Lung (tissue), 12 donors: ENCODE data around the gene KRTAP4-3. TPM values are rescaled to one million over a fixed set of nuclear protein-coding genes. Genes with fewer than 3 reads are reported as not detected.
"Not testable (repeated sequence)": the region's sequence is repeated elsewhere in the genome, so short reads cannot be mapped to it uniquely, and the experiment has no call there.

ENCODE experiments used
- ATAC-seq: fragments of 200-7000 bp; cut with Tn5 transposase; one replicate; pipeline ENCODE4 v1.9.1; 2020; ENCODE audit warnings: moderate number of reproducible peaks; ENCODE audit not compliant: insufficient read depth, low FRiP score
- DNase-seq, 3 donors: peaks; one replicate each; pipeline ENCODE4 v3.0.0-alpha.2; 2013 to 2017
- H3K27ac ChIP-seq, 2 donors: one replicate each; pipeline ENCODE4 v1.5.1; 2013; ENCODE audit warnings: mild to moderate bottlenecking in 2 of 2, moderate library complexity in 2 of 2, control low read depth in 1 of 2, inconsistent platforms in 1 of 2, low read depth in 1 of 2, low read length in 1 of 2
- H3K27me3 ChIP-seq, 3 donors: one replicate each; pipeline ENCODE4 v1.5.1; 2013; ENCODE audit warnings: low read length in 2 of 3; ENCODE audit not compliant: control insufficient read depth in 3 of 3, insufficient read depth in 3 of 3
- H3K36me3 ChIP-seq, 4 donors: one replicate each; pipeline ENCODE4 v1.5.1; 2013; ENCODE audit warnings: low read length in 4 of 4, mild to moderate bottlenecking in 1 of 4, moderate library complexity in 1 of 4; ENCODE audit not compliant: control insufficient read depth in 4 of 4, insufficient read depth in 4 of 4
- H3K4me1 ChIP-seq, 5 donors: one replicate each; pipeline ENCODE4 v1.5.1; 2013; ENCODE audit warnings: low read length in 5 of 5, mild to moderate bottlenecking in 2 of 5, moderate library complexity in 1 of 5; ENCODE audit not compliant: control insufficient read depth in 5 of 5, insufficient read depth in 5 of 5
- H3K4me3 ChIP-seq: one replicate; pipeline ENCODE4 v1.5.1; 2013; ENCODE audit warnings: mild to moderate bottlenecking, control low read depth, moderate library complexity
- H3K9ac ChIP-seq, 2 donors: one replicate each; pipeline ENCODE4 v1.5.1; 2013; ENCODE audit warnings: low read length in 2 of 2, control low read depth in 1 of 2; ENCODE audit not compliant: insufficient read depth in 1 of 2
- H3K9me3 ChIP-seq, 4 donors: one replicate each; pipeline ENCODE4 v1.5.1; 2013; ENCODE audit warnings: low read length in 3 of 4, mild to moderate bottlenecking in 1 of 4, moderate library complexity in 1 of 4; ENCODE audit not compliant: control insufficient read depth in 4 of 4, insufficient read depth in 3 of 4
- CTCF ChIP-seq: IDR thresholded peaks from 2 replicates; pipeline ENCODE4 v1.5.1; 2012; ENCODE audit warnings: mild to moderate bottlenecking; ENCODE audit errors: control extremely low read depth, extremely low read depth
- WGBS, 2 donors: extraction: QIAGEN DNeasy Blood & Tissue Kit; methylation state at CpG; one replicate each; pipeline ENCODE4 v1.1.7; 2013; 5-methylcytosine and 5-hydroxymethylcytosine counted together
- polyA plus RNA-seq, 2 donors: library from polyadenylated mRNA; stranded (reverse); fragments of 200-250 nt; gene quantifications; one replicate each; pipeline ENCODE4 v1.2.1, GENCODE V29; 2013
- total RNA-seq, 2 donors: library from RNA; depleted of rRNA in 1 of 2; stranded (reverse); fragments of >200 nt in 1 of 2; gene quantifications; one replicate each; pipeline ENCODE4 v1.2.1, GENCODE V29; 2014 to 2021
- donor health status: control.
- donor health status: control.
- donor health status: Bipolar disorder and iron deficiency.
- donor health status: healthy.
- donor health status: DM: yes; HTN: yes; CAD: no.

Gene KRTAP4-3
- total and polyA plus RNA-seq, 4 donors = not detected

- no peak for DNase-seq
- H3K4me3 ChIP-seq = no peak overlapping the region
- no peak for ATAC-seq
- no peak overlapping the region for H3K27ac ChIP-seq
- H3K9ac ChIP-seq = no peak overlapping the region
- H3K36me3 ChIP-seq = no peaks in the 10 kb centered on the region
- 84 to 93% methylated on average over 3 of the region's 3 CpGs for WGBS, 2 donors
- no peak for TF ChIP-seq CTCF
- H3K9me3 ChIP-seq = peaks cover 0 to 8% (median 0%) of the 10 kb centered on the region in 4 donors
- no peaks in the 10 kb centered on the region for H3K27me3 ChIP-seq
- no peaks in the 10 kb centered on the region for H3K4me1 ChIP-seq
These were observed 22.3 kb upstream of the KRTAP4-3 start for GRCh38 chr17:41190328-41190727.

- not testable (repeated sequence) for H3K9ac ChIP-seq, ATAC-seq, H3K9me3 ChIP-seq, H3K4me3 ChIP-seq, H3K27me3 ChIP-seq, H3K27ac ChIP-seq, DNase-seq, H3K4me1 ChIP-seq, H3K36me3 ChIP-seq
- 80 to 93% methylated on average over 1 of the region's 1 CpG for WGBS, 2 donors
These were observed 21.9 kb upstream of the KRTAP4-3 start, which contains the start of gene KRTAP9-1 for GRCh38 chr17:41189837-41190318. TSS of gene KRTAP9-1 (plus strand) at chr17:41189887. CDS start at chr17:41189887, 0 bp downstream.

GRCh38 chr17:41186872-41187271, 18.9 kb upstream of the KRTAP4-3 start:
- no peak for DNase-seq
- ATAC-seq = no peak
- 85 to 98% methylated on average over 2 of the region's 2 CpGs for WGBS, 2 donors

GRCh38 chr17:41185001-41185400, 17.0 kb upstream of the KRTAP4-3 start:
- no peak for TF ChIP-seq CTCF
- ATAC-seq (no peak), DNase-seq (no peak)
- no peaks in the 10 kb centered on the region for H3K36me3 ChIP-seq
- no peak overlapping the region for H3K27ac ChIP-seq
- peaks cover 0 to 7% (median 0%) of the 10 kb centered on the region in 4 donors for H3K9me3 ChIP-seq
- H3K4me1 ChIP-seq = no peaks in the 10 kb centered on the region
- 55 to 76% methylated on average over 1 of the region's 1 CpG for WGBS, 2 donors
- no peak overlapping the region for H3K9ac ChIP-seq
- no peak overlapping the region for H3K4me3 ChIP-seq
- no peaks in the 10 kb centered on the region for H3K27me3 ChIP-seq

More at GRCh38 chr17:41186872-41187271, 18.9 kb upstream of the KRTAP4-3 start:
- Histone ChIP-seq H3K9me3 (peaks cover 0 to 11% (median 0%) of the 10 kb centered on the region in 4 donors), H3K27ac (no peak overlapping the region), H3K27me3 (no peaks in the 10 kb centered on the region), H3K4me3 (no peak overlapping the region), H3K9ac (no peak overlapping the region), H3K36me3 (no peaks in the 10 kb centered on the region), H3K4me1 (no peaks in the 10 kb centered on the region)
- no peak for TF ChIP-seq CTCF
